Esophagus muscularis mucosa (tissue), 4 donors: ENCODE results near the gene BPGM. TPM values are rescaled to one million over a fixed set of nuclear protein-coding genes. Genes with fewer than 3 reads are reported as not detected.
A peak's percentile ranks its signal among the peaks of the same experiment; 100 is the strongest.

ENCODE experiments used
- DNase-seq: peaks from one replicate; pipeline ENCODE4 v3.0.0-alpha.2; 2017; ENCODE audit errors: extremely low spot score
- H3K27ac ChIP-seq, 4 donors: fragments of 200-600 bp; sonication (generic); replicated peaks in 1 of 4; 1 replicate in 3 of 4; 2 replicates in 1 of 4; pipeline ENCODE4 v1.5.1; 2016 to 2019; ENCODE audit warnings: mild to moderate bottlenecking in 1 of 4
- H3K27me3 ChIP-seq, 4 donors: fragments of 200-600 bp; sonication (generic); one replicate each; pipeline versions ENCODE4 v1.5.1 to v1.6.0; 2016 to 2019
- H3K36me3 ChIP-seq, 4 donors: fragments of 200-600 bp; sonication (generic); one replicate each; pipeline ENCODE4 v1.5.1; 2016 to 2019
- H3K4me1 ChIP-seq, 4 donors: fragments of 200-600 bp; sonication (generic); one replicate each; pipeline ENCODE4 v1.5.1; 2016 to 2019
- H3K4me3 ChIP-seq, 4 donors: fragments of 200-600 bp; sonication (generic); 1 replicate in 2 of 4; 2 replicates in 2 of 4; pipeline ENCODE4 v1.5.1; 2016 to 2019; ENCODE audit warnings: mild to moderate bottlenecking in 4 of 4, moderate library complexity in 1 of 4
- H3K9me3 ChIP-seq, 4 donors: fragments of 200-600 bp; sonication (generic); 1 replicate in 3 of 4; 2 replicates in 1 of 4; pipeline ENCODE4 v1.5.1; 2016 to 2019
- EP300 ChIP-seq: sonication (generic); formaldehyde crosslinking; IDR thresholded peaks from one replicate; pipeline ENCODE4 v1.6.1; 2017; ENCODE audit warnings: antibody characterized with exemption
- POLR2A ChIP-seq: fragments of 450-650 bp; IDR thresholded peaks from one replicate; pipeline ENCODE4 v1.6.1; 2017; ENCODE audit warnings: antibody characterized with exemption, moderate library complexity, mild to moderate bottlenecking, low read depth
- POLR2AphosphoS5 ChIP-seq, 2 donors: sonication (generic); formaldehyde crosslinking; IDR thresholded peaks; one replicate each; pipeline ENCODE4 v1.6.1; 2017; ENCODE audit warnings: antibody characterized with exemption in 2 of 2
- WGBS: methylation state at CpG from one replicate; pipeline ENCODE4 v1.1.5; 2018; 5-methylcytosine and 5-hydroxymethylcytosine counted together
- intact Hi-C: fragments of 100-400 bp; cut with DNase I; formaldehyde crosslinking; loops from one replicate; pipeline ENCODE4 v1.15.1; 2023
- total RNA-seq, 4 donors: library from RNA; depleted of rRNA; stranded (reverse); fragments of >200 nt; gene quantifications; one replicate each; pipeline versions ENCODE4 v1.1.0 to v1.2.1, GENCODE V29; 2016
- TF ChIP-seq, protein P1 (sequence below), 3 experiments: fragments of 200-600 bp in 2 of 3; fragments of 450-650 bp in 1 of 3; sonication (generic) in 2 of 3; IDR thresholded peaks; one replicate each; pipeline ENCODE4 v1.5.1; 2017 to 2019; ENCODE audit warnings: antibody characterized with exemption in 3 of 3, mild to moderate bottlenecking in 2 of 3, moderate library complexity in 1 of 3

The BPGM gene
- total RNA-seq, 4 donors from 2014 or later = 19.1 to 29.4 (median 22.7) TPM

DNA sequence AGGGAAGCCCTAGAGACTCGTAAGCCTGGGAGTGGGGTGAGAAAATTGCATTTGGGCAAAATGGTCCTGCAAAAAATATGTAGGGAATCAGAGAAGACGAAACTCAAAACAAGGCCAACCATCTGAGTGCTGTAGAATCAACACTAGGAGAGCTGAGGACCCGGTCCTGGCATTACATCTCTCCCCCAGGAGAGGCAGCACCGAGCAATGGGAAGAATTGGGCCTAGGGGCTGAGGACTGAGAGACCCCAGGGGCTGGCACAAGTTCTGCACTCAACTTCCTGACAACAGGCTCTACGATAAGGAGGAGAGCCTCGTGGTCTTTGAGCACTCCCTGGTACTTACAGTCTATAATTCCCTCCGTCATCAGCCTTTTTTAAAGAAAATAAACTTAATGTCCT, 47.6 kb downstream of the BPGM start:
- no peaks in the 10 kb centered on the region for H3K27me3 ChIP-seq
- H3K27ac ChIP-seq = peak overlapping the region in 2 of 4 donors; percentile 57 to 82
- H3K36me3 ChIP-seq = no peaks in the 10 kb centered on the region
- TF ChIP-seq POLR2A = no peak
- TF ChIP-seq, protein P1, sequence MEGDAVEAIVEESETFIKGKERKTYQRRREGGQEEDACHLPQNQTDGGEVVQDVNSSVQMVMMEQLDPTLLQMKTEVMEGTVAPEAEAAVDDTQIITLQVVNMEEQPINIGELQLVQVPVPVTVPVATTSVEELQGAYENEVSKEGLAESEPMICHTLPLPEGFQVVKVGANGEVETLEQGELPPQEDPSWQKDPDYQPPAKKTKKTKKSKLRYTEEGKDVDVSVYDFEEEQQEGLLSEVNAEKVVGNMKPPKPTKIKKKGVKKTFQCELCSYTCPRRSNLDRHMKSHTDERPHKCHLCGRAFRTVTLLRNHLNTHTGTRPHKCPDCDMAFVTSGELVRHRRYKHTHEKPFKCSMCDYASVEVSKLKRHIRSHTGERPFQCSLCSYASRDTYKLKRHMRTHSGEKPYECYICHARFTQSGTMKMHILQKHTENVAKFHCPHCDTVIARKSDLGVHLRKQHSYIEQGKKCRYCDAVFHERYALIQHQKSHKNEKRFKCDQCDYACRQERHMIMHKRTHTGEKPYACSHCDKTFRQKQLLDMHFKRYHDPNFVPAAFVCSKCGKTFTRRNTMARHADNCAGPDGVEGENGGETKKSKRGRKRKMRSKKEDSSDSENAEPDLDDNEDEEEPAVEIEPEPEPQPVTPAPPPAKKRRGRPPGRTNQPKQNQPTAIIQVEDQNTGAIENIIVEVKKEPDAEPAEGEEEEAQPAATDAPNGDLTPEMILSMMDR (IDR thresholded peaks at IDR 0.05) = peak in 1 of 3 experiments; percentile 7
- intact Hi-C loops = loop anchor here (5.0 to 10.0 kb wide), 2 partner anchors 58 to 291 kb away; partner anchors contain the start of gene AGBL3
- no peak for DNase-seq
- 84% methylated on average over 7 of the region's 7 CpGs for WGBS
- no peaks in the 10 kb centered on the region for H3K9me3 ChIP-seq
- H3K4me3 ChIP-seq = no peak overlapping the region
- H3K4me1 ChIP-seq = peaks cover 14 to 72% (median 53%) of the 10 kb centered on the region in 4 donors

DNA sequence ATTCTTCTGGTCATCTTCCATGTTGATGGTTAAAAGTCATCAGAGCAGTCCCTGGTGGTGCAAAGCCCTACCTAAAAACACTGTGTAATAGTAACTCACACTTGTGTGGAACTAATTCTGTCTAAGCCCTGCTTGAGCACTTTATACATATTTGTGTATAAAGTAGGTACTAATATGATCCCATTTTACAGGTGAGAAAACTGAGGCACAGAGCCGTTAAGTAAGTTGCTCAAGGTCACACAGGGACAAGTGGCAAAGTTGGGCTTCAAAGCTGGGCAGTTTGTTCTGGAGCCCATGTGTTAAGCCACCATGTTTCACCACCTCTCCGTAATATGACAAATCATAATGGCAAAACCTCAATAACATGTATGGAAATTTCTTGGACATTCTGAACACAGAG, 48.1 kb downstream of the BPGM start:
- 93% methylated on average over 2 of the region's 2 CpGs for WGBS
- DNase-seq = no peak
- H3K36me3 ChIP-seq = no peaks in the 10 kb centered on the region
- peak overlapping the region; percentile 14 to 82 (median 52) for H3K27ac ChIP-seq
- TF ChIP-seq POLR2AphosphoS5 (IDR thresholded peaks at IDR 0.05) (no peak), POLR2A (no peak)
- TF ChIP-seq, protein P1 (IDR thresholded peaks at IDR 0.05) = no peak
- intact Hi-C loops = loop anchor here (5.0 to 10.0 kb wide), 2 partner anchors 58 to 290 kb away; partner anchors contain the start of gene AGBL3
- no peaks in the 10 kb centered on the region for H3K27me3 ChIP-seq
- H3K4me1 ChIP-seq = peaks cover 14 to 72% (median 53%) of the 10 kb centered on the region in 4 donors
- H3K9me3 ChIP-seq = no peaks in the 10 kb centered on the region
- H3K4me3 ChIP-seq = no peak overlapping the region

- H3K27ac ChIP-seq = peak overlapping the region; percentile 14 to 82 (median 52)
- peaks cover 13 to 72% (median 54%) of the 10 kb centered on the region in 4 donors for H3K4me1 ChIP-seq
- DNase-seq = peak; percentile 55
- no peak for TF ChIP-seq POLR2A
- TF ChIP-seq, protein P1 (IDR thresholded peaks at IDR 0.05) = no peak
- no peak for TF ChIP-seq POLR2AphosphoS5 (IDR thresholded peaks at IDR 0.05)
- TF ChIP-seq EP300 = no peak
- 79% methylated on average over 9 of the region's 9 CpGs for WGBS
- H3K27me3 ChIP-seq = no peaks in the 10 kb centered on the region
- H3K9me3 ChIP-seq = no peaks in the 10 kb centered on the region
- no peaks in the 10 kb centered on the region for H3K36me3 ChIP-seq
- no peak overlapping the region for H3K4me3 ChIP-seq
- intact Hi-C loops = loop anchor here (10.0 kb wide), 1 partner anchor 289 kb away; the partner anchor contains the start of gene AGBL3
Observed at GRCh38 chr7:134695321-134695860, 48.7 kb downstream of the BPGM start.

DNA sequence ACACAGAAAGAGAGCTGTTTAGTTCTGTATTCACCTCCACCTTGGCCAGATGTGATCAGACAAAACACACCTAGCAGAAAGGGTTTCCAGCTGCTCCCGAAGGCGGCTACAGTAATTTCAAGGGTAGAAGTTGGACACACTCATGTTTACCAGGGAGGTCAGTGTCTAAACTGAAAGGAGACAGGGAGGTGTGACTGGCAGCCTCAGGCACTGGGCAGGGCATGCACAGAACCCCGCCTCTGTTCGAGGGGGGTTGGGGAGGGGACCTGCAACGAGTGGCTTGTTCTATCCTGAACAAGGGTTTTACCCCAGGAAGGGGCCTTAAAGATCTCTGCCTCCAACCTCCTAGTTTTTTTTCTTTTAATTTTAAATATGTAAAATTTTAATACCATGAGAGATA, 49.6 kb downstream of the BPGM start:
- 89% methylated on average over 5 of the region's 5 CpGs for WGBS
- peaks cover 4 to 69% (median 52%) of the 10 kb centered on the region in 4 donors for H3K4me1 ChIP-seq
- H3K27me3 ChIP-seq = no peaks in the 10 kb centered on the region
- H3K36me3 ChIP-seq = no peaks in the 10 kb centered on the region
- intact Hi-C loops = loop anchor here (10.0 kb wide), 1 partner anchor 289 kb away; the partner anchor contains the start of gene AGBL3
- no peak overlapping the region for H3K4me3 ChIP-seq
- no peak for DNase-seq
- H3K9me3 ChIP-seq = no peaks in the 10 kb centered on the region
- TF ChIP-seq POLR2A = no peak
- TF ChIP-seq, protein P1 (IDR thresholded peaks at IDR 0.05) = no peak
- no peak for TF ChIP-seq POLR2AphosphoS5 (IDR thresholded peaks at IDR 0.05)
- TF ChIP-seq EP300 = no peak
- H3K27ac ChIP-seq = peak overlapping the region in 3 of 4 donors; percentile 47 to 82 (median 57)
